GM12878 (cell line): Measurements from ENCODE around the gene PPP3CA. TPM values are rescaled to one million over a fixed set of nuclear protein-coding genes. Genes with fewer than 3 reads are reported as not detected.

Source experiments
- polyA plus RNA-seq, 11 experiments: library from polyadenylated mRNA; depleted of rRNA in 4 of 11; unstranded in 6 of 11; stranded (reverse) in 5 of 11; fragments of >200 nt; fragmentation: Nextera tagmentation in 4 of 11; fragmentation: Illumina TruSeq in 1 of 11; extraction: Ambion mirVana in 4 of 11; extraction: Trizol in 1 of 11; gene quantifications; 1 replicate in 1 of 11; 2 replicates in 10 of 11; pipeline versions ENCODE4 v1.2.1 to v1.2.3, GENCODE V29; 2011 to 2016; ENCODE audit warnings: inconsistent platforms in 2 of 11, missing spikeins in 2 of 11, low read depth in 1 of 11
- total RNA-seq, 4 experiments: library from RNA; depleted of rRNA in 3 of 4; stranded (reverse); fragments of >200 nt in 3 of 4; fragmentation: Illumina TruSeq in 1 of 4; extraction: Trizol in 1 of 4; gene quantifications; 2 replicates each; pipeline versions ENCODE4 v1.2.1 to v1.2.3, GENCODE V29; 2013 to 2021
- TF ChIP-seq, protein P1 (sequence below): IDR thresholded peaks from 2 replicates; pipeline ENCODE4 v1.6.1; 2012; ENCODE audit warnings: improper control_type of control experiment, low read depth, low read length; ENCODE audit not compliant: insufficient replicate concordance
- TF ChIP-seq, protein P2 (sequence below): fragments of 450-650 bp; IDR thresholded peaks from 2 replicates; pipeline ENCODE4 v1.6.1; 2016; ENCODE audit warnings: mild to moderate bottlenecking

PPP3CA gene
- total and polyA plus RNA-seq, 10 of the 15 experiments (the other 5 are each of a cell fraction or from before 2014, with no cell fraction given), result 0.33 to 9.0 (median 1.0) TPM

- TF ChIP-seq, protein P1, sequence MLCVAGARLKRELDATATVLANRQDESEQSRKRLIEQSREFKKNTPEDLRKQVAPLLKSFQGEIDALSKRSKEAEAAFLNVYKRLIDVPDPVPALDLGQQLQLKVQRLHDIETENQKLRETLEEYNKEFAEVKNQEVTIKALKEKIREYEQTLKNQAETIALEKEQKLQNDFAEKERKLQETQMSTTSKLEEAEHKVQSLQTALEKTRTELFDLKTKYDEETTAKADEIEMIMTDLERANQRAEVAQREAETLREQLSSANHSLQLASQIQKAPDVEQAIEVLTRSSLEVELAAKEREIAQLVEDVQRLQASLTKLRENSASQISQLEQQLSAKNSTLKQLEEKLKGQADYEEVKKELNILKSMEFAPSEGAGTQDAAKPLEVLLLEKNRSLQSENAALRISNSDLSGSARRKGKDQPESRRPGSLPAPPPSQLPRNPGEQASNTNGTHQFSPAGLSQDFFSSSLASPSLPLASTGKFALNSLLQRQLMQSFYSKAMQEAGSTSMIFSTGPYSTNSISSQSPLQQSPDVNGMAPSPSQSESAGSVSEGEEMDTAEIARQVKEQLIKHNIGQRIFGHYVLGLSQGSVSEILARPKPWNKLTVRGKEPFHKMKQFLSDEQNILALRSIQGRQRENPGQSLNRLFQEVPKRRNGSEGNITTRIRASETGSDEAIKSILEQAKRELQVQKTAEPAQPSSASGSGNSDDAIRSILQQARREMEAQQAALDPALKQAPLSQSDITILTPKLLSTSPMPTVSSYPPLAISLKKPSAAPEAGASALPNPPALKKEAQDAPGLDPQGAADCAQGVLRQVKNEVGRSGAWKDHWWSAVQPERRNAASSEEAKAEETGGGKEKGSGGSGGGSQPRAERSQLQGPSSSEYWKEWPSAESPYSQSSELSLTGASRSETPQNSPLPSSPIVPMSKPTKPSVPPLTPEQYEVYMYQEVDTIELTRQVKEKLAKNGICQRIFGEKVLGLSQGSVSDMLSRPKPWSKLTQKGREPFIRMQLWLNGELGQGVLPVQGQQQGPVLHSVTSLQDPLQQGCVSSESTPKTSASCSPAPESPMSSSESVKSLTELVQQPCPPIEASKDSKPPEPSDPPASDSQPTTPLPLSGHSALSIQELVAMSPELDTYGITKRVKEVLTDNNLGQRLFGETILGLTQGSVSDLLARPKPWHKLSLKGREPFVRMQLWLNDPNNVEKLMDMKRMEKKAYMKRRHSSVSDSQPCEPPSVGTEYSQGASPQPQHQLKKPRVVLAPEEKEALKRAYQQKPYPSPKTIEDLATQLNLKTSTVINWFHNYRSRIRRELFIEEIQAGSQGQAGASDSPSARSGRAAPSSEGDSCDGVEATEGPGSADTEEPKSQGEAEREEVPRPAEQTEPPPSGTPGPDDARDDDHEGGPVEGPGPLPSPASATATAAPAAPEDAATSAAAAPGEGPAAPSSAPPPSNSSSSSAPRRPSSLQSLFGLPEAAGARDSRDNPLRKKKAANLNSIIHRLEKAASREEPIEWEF, result no peak
- TF ChIP-seq, protein P2, sequence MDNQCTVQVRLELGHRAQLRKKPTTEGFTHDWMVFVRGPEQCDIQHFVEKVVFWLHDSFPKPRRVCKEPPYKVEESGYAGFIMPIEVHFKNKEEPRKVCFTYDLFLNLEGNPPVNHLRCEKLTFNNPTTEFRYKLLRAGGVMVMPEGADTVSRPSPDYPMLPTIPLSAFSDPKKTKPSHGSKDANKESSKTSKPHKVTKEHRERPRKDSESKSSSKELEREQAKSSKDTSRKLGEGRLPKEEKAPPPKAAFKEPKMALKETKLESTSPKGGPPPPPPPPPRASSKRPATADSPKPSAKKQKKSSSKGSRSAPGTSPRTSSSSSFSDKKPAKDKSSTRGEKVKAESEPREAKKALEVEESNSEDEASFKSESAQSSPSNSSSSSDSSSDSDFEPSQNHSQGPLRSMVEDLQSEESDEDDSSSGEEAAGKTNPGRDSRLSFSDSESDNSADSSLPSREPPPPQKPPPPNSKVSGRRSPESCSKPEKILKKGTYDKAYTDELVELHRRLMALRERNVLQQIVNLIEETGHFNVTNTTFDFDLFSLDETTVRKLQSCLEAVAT, result no peak
Observed at GRCh38 chr4:101348995-101349800, 1.9 kb upstream of the PPP3CA start (continued).
